Measurements from ENCODE around the gene LRRC10.

LRRC10 gene

GRCh38 chr12:69563166-69563762 is 47.4 kb downstream of the LRRC10 start:
- no peak for DNase-seq
